Colonic mucosa (tissue), 4 donors: Measurements from ENCODE around the gene CHGA. TPM values are rescaled to one million over a fixed set of nuclear protein-coding genes. Genes with fewer than 3 reads are reported as not detected.

Source experiments
- DNase-seq: peaks from one replicate; pipeline ENCODE4 v3.0.0-alpha.2; 2020
- H3K27ac ChIP-seq: fragments of 200-600 bp; one replicate; pipeline ENCODE4 v1.8.0; 2021
- H3K27me3 ChIP-seq: fragments of 200-600 bp; one replicate; pipeline ENCODE4 v1.8.0; 2021
- H3K36me3 ChIP-seq: fragments of 200-600 bp; one replicate; pipeline ENCODE4 v1.8.0; 2021
- H3K4me1 ChIP-seq: fragments of 200-600 bp; one replicate; pipeline ENCODE4 v1.8.0; 2021; ENCODE audit warnings: mild to moderate bottlenecking
- H3K4me3 ChIP-seq: fragments of 200-600 bp; one replicate; pipeline ENCODE4 v1.8.0; 2021
- H3K9ac ChIP-seq, 2 donors: one replicate each; pipeline ENCODE4 v1.7.0; 2013; ENCODE audit warnings: control low read depth in 2 of 2, low read depth in 2 of 2, low read length in 2 of 2
- H3K9me3 ChIP-seq: fragments of 200-600 bp; one replicate; pipeline ENCODE4 v1.8.0; 2021
- CTCF ChIP-seq: fragments of 200-600 bp; IDR thresholded peaks from one replicate; pipeline ENCODE4 v1.8.0; 2022; ENCODE audit warnings: antibody characterized with exemption, mild to moderate bottlenecking
- intact Hi-C: fragments of 100-400 bp; cut with DNase I; formaldehyde crosslinking; loops from one replicate; pipeline ENCODE4 v1.14.1; 2022
- total RNA-seq, 2 donors: library from RNA; stranded (reverse); fragmentation: NEBNext Ultra II Directional in 1 of 2; extraction: Animal tissue kit (Norgen Biotek cat#: 25700) in 1 of 2; gene quantifications; one replicate each; pipeline ENCODE4 v1.2.1, GENCODE V29; 2021
- donor health status: healthy.
- donor health status: DM: no; HTN: no; CAD: no.
- donor health status: DM: no; HTN: no; CAD: no.

CHGA gene
- total RNA-seq, 2 donors from 2014 or later, result 137 to 326 TPM

GRCh38 chr14:92968291-92969020 lies 45.5 kb downstream of the CHGA start:
- no peak for DNase-seq
- Histone ChIP-seq H3K36me3 (no peaks in the 10 kb centered on the region), H3K9ac (no peak overlapping the region), H3K27me3 (no peaks in the 10 kb centered on the region), H3K4me3 (no peak overlapping the region), H3K9me3 (no peaks in the 10 kb centered on the region), H3K4me1 (peaks cover 7% of the 10 kb centered on the region), H3K27ac (no peak overlapping the region)
- no peak for TF ChIP-seq CTCF
- intact Hi-C loops, result no loop called here

GRCh38 chr14:92969430-92969829 lies 46.5 kb downstream of the CHGA start:
- no peak for TF ChIP-seq CTCF
- Histone ChIP-seq H3K4me3 (no peak overlapping the region), H3K27ac (no peak overlapping the region), H3K9me3 (no peaks in the 10 kb centered on the region), H3K36me3 (no peaks in the 10 kb centered on the region), H3K4me1 (peaks cover 2% of the 10 kb centered on the region), H3K27me3 (no peaks in the 10 kb centered on the region), H3K9ac (no peak overlapping the region)
- no peak for DNase-seq
- intact Hi-C loops, result no loop called here

GRCh38 chr14:92969871-92970270 lies 46.9 kb downstream of the CHGA start:
- Histone ChIP-seq H3K4me3 (no peak overlapping the region), H3K36me3 (no peaks in the 10 kb centered on the region), H3K9ac (no peak overlapping the region), H3K9me3 (no peaks in the 10 kb centered on the region), H3K27me3 (no peaks in the 10 kb centered on the region), H3K27ac (no peak overlapping the region), H3K4me1 (no peaks in the 10 kb centered on the region)
- no peak for TF ChIP-seq CTCF
- no peak for DNase-seq
- intact Hi-C loops, result no loop called here

GRCh38 chr14:92970271-92970670 lies 47.3 kb downstream of the CHGA start:
- no peak overlapping the region for H3K4me3 ChIP-seq
- no peaks in the 10 kb centered on the region for H3K4me1 ChIP-seq
- H3K36me3 ChIP-seq, result no peaks in the 10 kb centered on the region
- no peaks in the 10 kb centered on the region for H3K9me3 ChIP-seq
- no peak overlapping the region for H3K9ac ChIP-seq
- TF ChIP-seq CTCF, result no peak
- intact Hi-C loops, result no loop called here
- no peaks in the 10 kb centered on the region for H3K27me3 ChIP-seq
- no peak overlapping the region for H3K27ac ChIP-seq
- DNase-seq, result no peak

GRCh38 chr14:92971601-92972180 lies 48.7 kb downstream of the CHGA start:
- TF ChIP-seq CTCF, result no peak
- intact Hi-C loops, result no loop called here
- H3K4me1 ChIP-seq, result no peaks in the 10 kb centered on the region
- H3K27ac ChIP-seq, result no peak overlapping the region
- no peaks in the 10 kb centered on the region for H3K36me3 ChIP-seq
- H3K9ac ChIP-seq, result no peak overlapping the region
- no peak overlapping the region for H3K4me3 ChIP-seq
- no peaks in the 10 kb centered on the region for H3K27me3 ChIP-seq
- H3K9me3 ChIP-seq, result no peaks in the 10 kb centered on the region
- DNase-seq, result no peak
